GM18951 (cell line): Measurements from ENCODE around the gene TMOD4.
"Not testable (repeated sequence)": the region's sequence is repeated elsewhere in the genome, so short reads cannot be mapped to it uniquely, and the experiment has no call there.

Experiments
- POLR2A ChIP-seq: IDR thresholded peaks from 4 replicates; pipeline ENCODE4 v1.6.1; 2011; ENCODE audit warnings: mild to moderate bottlenecking; ENCODE audit not compliant: insufficient read length, insufficient read depth; ENCODE audit errors: extremely low read depth
- in situ Hi-C: fragments of 300-500 bp; cut with MboI; formaldehyde crosslinking; loops from one replicate; pipeline ENCODE4 v1.12.0; 2022; ENCODE audit warnings: low sequenced_read_pairs, mixed read lengths, inconsistent platforms; ENCODE audit not compliant: unreplicated experiment

Gene TMOD4

GRCh38 chr1:151175863-151176262 is at the start of gene TMOD4:
TMOD4 (minus strand) TSS chr1:151175981; CDS start chr1:151174875, 1,106 bp downstream.
- no peak for TF ChIP-seq POLR2A
- in situ Hi-C loops = no loop called here

GRCh38 chr1:151222130-151222529 is 46.3 kb upstream of the TMOD4 start:
- in situ Hi-C loops = no loop called here
- TF ChIP-seq POLR2A = no peak

- TF ChIP-seq POLR2A = no peak
Measured at GRCh38 chr1:151221616-151222015, 45.8 kb upstream of the TMOD4 start.

GRCh38 chr1:151213560-151213959 is 37.8 kb upstream of the TMOD4 start:
- TF ChIP-seq POLR2A = no peak
- in situ Hi-C loops = no loop called here

More at GRCh38 chr1:151221616-151222015, 45.8 kb upstream of the TMOD4 start:
- in situ Hi-C loops = no loop called here

- in situ Hi-C loops = no loop called here
- no peak for TF ChIP-seq POLR2A
Measured at GRCh38 chr1:151211972-151212705, 36.4 kb upstream of the TMOD4 start.

- in situ Hi-C loops = no loop called here
Measured at GRCh38 chr1:151210830-151211229, 35.0 kb upstream of the TMOD4 start.

GRCh38 chr1:151205381-151205965 is 29.7 kb upstream of the TMOD4 start:
- in situ Hi-C loops = not testable (repeated sequence)

More at GRCh38 chr1:151210830-151211229, 35.0 kb upstream of the TMOD4 start:
- TF ChIP-seq POLR2A = no peak

- in situ Hi-C loops = no loop called here
- no peak for TF ChIP-seq POLR2A
Measured at GRCh38 chr1:151199873-151200581, 24.2 kb upstream of the TMOD4 start.

DNA sequence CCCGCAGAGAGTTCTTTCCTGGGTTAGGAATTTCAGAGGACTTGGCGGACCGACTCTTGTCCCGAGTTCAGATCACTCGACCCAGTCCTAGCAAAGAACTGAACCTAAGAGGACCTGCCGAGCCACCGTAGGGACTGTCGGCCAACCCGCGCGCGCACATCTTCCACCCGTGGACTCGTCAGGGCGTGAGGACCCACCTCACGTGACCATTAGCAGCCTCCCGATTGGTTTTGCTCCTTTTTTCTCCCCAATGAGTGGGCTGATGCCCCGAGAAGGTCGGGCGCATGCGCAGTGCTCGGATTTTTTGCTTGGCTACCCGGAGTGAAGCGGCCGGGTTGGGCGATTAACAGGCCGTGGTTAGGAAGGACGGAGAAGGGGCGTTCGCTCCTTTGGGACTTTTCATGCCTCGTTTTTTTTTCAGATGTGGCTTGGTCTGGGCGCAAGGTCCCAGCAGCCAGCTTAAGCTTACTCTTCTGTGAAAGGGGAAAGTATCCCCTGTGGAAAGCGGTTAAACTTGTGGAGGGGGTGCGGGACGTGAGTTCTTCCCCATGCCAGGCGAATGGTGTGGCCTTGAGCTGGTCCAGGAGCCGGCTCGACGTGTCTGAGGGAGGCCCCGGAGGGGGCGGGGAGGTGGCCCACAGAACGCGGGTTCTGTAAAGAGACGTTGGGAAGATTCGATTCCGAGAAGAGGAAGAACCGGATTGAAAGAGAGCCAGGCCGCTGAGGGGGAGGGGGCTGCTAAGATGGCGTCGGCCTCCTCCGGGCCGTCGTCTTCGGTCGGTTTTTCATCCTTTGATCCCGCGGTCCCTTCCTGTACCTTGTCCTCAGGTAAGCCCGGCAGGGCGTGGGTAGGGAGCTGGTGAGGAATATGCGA is 22.7 kb upstream of the TMOD4 start, which contains the start of gene PIP5K1A:
TSS of gene PIP5K1A (plus strand) at position 299 of the 874 bp plus-strand sequence. CDS start at position 744, 445 bp downstream.
- in situ Hi-C loops = no loop called here
- peak; percentile 65 for TF ChIP-seq POLR2A

GRCh38 chr1:151197863-151198253 is 22.1 kb upstream of the TMOD4 start:
- in situ Hi-C loops = no loop called here

DNA sequence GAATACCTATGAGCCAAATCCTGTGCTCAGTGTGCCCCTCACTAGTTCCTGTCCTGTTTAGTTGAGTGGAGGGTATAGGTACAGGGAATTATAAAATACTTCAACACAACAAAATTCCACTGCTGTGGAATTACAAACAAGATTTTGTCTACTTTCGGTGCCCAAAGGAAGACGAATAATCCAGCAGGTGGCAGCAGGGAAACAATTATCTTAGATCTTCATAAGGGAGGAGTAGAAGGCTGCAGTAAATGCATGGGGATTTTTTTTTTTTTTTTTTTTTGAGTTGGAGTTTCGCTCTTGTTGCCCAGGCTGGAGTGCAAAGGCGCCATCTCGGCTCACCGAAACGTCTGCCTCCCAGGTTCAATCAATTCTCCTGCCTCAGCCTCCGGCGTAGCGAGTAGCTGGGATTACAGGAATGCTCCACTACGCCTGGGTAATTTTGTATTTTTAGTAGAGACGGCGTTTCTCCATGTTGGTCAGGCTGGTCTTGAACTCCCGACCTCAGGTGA is 20.6 kb upstream of the TMOD4 start:
- in situ Hi-C loops = no loop called here
- no peak for TF ChIP-seq POLR2A

More at GRCh38 chr1:151197863-151198253, 22.1 kb upstream of the TMOD4 start:
- no peak for TF ChIP-seq POLR2A

DNA sequence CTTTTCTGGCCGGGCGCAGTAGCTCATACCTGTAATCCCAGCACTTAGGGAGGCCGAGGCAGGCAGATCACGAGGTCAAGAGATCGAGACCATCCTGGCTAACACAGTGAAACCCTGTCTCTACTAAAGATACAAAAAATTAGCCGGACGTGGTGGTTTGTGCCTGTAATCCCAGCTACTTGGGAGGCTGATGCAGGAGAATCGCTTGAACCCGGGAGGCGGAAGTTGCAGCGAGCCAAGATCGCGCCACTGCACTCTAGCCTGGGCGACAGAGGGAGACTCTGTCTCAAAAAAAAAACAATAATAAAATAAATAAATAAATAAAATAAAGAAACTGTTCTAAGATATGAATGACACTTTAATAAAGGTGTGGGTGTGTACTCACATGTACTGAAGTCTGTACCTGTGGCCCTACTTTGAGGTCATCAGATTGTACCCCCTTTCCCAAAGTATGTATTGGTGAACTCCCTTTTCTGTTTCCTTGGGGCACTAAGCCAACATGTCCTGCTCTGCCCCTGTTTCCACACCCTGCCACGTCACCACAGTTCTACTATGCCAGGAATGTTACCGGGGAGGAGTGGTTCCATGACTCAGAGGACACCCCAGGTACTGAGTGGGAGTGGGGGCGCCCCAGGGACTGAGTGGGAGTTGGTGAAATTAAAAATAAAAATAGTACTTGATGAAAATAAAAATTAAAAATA is 19.3 kb upstream of the TMOD4 start:
- in situ Hi-C loops = not testable (repeated sequence)
